Sigmoid colon (tissue), 4 donors: ENCODE data around the gene AGBL1.

Experiments used
- POLR2AphosphoS5 ChIP-seq, 4 donors: sonication (generic); formaldehyde crosslinking; IDR thresholded peaks; one replicate each; pipeline ENCODE4 v1.6.1; 2017; ENCODE audit warnings: antibody characterized with exemption in 4 of 4
- TF ChIP-seq, protein P1 (sequence below), 4 experiments: fragments of 450-650 bp in 3 of 4; fragments of 200-600 bp in 1 of 4; IDR thresholded peaks; one replicate each; pipeline ENCODE4 v1.5.1; 2016 to 2019; ENCODE audit warnings: antibody characterized with exemption in 4 of 4, mild to moderate bottlenecking in 3 of 4, moderate library complexity in 2 of 4

DNA sequence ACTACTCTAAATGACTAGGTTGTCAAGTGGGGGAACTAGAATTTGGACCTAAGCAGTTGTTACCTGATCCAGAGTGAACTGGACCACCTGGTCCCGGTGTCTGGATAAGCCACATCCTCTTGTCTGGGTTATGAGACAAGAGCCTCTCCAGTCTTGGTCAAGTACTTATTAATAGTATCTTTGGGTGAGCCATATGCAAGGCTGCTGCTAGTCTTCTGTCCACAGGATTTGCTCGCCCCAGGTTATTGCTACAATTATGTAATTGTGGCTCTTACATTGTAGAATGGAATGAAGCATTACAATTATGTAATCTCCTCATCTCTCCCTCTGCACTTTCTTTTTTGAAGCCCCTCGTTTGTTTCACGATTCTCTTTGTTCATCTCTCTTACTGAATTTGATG is 24.0 kb upstream of the AGBL1 start:
- TF ChIP-seq, protein P1, sequence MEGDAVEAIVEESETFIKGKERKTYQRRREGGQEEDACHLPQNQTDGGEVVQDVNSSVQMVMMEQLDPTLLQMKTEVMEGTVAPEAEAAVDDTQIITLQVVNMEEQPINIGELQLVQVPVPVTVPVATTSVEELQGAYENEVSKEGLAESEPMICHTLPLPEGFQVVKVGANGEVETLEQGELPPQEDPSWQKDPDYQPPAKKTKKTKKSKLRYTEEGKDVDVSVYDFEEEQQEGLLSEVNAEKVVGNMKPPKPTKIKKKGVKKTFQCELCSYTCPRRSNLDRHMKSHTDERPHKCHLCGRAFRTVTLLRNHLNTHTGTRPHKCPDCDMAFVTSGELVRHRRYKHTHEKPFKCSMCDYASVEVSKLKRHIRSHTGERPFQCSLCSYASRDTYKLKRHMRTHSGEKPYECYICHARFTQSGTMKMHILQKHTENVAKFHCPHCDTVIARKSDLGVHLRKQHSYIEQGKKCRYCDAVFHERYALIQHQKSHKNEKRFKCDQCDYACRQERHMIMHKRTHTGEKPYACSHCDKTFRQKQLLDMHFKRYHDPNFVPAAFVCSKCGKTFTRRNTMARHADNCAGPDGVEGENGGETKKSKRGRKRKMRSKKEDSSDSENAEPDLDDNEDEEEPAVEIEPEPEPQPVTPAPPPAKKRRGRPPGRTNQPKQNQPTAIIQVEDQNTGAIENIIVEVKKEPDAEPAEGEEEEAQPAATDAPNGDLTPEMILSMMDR (IDR thresholded peaks at IDR 0.05) = no peak
- TF ChIP-seq POLR2AphosphoS5 (IDR thresholded peaks at IDR 0.05) = no peak
